HG03571 (cell line): ENCODE data around the gene NFIX.

Experiments used
- ATAC-seq: cut with Tn5 transposase; IDR thresholded peaks from one replicate; pipeline ENCODE4 v1.9.1; 2021; ENCODE audit not compliant: unreplicated experiment

NFIX gene

GRCh38 chr19:13139633-13140311 lies 144.5 kb downstream of the NFIX start:
- ATAC-seq, result no peak

DNA sequence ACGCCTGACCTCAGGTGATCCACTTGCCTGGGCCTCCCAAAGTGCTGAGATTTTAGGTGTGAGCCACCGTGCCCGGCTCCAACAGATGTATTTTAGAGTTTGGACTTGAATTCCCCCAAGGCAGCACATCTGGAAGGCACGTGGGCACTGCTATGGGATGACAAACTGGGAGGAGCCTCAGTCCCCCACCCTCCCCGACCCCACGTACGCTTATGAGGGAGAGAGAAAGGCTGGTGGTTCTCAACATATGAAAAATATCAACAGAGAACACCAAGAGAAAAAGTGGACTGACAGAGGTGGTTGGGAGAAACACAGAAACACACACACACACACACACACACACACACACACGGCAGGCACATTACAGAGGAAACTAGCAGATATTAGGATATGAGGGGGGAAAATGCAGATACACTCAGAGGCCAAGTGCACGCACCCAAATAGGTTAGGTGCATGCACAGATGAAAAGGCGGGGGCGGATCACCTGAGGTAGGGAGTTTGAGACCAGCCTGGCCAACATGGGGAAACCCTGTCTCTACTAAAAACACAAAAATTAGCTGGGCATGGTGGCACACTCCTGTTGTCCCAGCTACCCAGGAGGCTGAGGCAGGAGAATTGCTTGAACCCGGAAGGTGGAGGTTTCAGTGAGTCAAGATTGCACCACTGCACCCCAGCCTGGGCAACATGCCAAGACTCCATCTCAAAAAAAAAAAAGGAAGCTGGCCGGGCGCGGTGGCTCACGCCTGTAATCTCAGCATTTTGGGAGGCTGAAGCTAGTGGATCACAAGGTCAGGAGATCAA lies 151.7 kb downstream of the NFIX start:
- no peak for ATAC-seq
